SU-DHL-6 (cell line): ENCODE measurements around the gene ACACA.

Source experiments
- EZH2phosphoT487 ChIP-seq: fragments of 200-600 bp; sonication (generic), shearing (Covaris generic); conservative IDR thresholded peaks from 2 replicates; pipeline ENCODE4 v1.6.1; 2018; ENCODE audit warnings: mild to moderate bottlenecking, antibody characterized with exemption, low read length, moderate library complexity, mixed read lengths
- TF ChIP-seq, protein P1 (sequence below): fragments of 200-600 bp; sonication (generic); IDR thresholded peaks from one replicate; pipeline ENCODE4 v1.5.1; 2017; ENCODE audit warnings: antibody characterized with exemption, mild to moderate bottlenecking, low read length, moderate library complexity; ENCODE audit not compliant: insufficient read depth, poor library complexity, severe bottlenecking

DNA sequence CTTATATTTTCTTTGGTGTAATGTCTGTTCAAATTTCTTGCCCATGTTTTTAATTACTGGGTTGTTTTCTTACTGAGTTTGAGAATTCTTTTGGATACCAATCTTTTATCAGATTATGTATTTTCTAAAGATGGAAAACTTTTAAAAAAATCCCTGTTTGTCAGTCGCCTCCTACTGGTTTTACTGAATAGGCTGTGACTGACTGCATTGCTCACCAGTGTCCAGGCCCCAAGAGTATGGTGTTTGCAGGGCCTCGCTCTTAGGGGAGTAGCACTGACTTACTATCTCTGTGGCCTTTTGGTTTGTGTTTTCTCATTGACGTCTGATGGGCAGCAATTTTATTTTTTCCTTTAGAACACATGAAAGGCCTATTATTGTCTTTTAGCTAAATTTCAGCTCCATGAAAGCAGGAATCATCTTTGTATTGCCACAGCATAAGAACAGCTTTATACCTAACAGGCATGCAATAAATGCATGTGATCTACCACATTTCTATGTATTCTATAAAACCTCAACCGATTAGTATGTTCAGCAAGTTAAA is 269.5 kb downstream of the ACACA start:
- TF ChIP-seq, protein P1, sequence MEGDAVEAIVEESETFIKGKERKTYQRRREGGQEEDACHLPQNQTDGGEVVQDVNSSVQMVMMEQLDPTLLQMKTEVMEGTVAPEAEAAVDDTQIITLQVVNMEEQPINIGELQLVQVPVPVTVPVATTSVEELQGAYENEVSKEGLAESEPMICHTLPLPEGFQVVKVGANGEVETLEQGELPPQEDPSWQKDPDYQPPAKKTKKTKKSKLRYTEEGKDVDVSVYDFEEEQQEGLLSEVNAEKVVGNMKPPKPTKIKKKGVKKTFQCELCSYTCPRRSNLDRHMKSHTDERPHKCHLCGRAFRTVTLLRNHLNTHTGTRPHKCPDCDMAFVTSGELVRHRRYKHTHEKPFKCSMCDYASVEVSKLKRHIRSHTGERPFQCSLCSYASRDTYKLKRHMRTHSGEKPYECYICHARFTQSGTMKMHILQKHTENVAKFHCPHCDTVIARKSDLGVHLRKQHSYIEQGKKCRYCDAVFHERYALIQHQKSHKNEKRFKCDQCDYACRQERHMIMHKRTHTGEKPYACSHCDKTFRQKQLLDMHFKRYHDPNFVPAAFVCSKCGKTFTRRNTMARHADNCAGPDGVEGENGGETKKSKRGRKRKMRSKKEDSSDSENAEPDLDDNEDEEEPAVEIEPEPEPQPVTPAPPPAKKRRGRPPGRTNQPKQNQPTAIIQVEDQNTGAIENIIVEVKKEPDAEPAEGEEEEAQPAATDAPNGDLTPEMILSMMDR: no peak
- TF ChIP-seq EZH2phosphoT487: no peak
